ENCODE results near the gene SLC5A10. TPM values are rescaled to one million over a fixed set of nuclear protein-coding genes. Genes with fewer than 3 reads are reported as not detected.

SLC5A10 gene
- total RNA-seq, 2 experiments from 2014 or later = not detected

DNA sequence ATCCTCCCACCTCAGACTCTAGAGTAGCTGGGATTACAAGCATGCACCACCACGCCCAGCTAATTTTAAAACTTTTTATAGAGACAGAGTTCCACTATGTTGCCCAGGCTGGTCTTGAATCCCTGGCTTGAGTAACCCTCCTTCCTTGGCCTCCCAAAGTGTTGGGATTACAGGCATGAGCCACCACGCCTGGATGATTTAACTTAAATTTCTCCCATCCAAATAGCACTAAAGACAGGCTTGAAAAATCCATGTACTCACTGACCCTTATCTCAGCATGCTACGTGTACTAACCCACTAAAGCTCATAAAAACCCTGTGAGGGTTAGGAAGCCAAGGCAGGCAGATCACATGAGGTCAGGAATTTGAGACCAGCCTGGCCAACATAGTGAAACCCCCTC lies 4.6 kb downstream of the SLC5A10 start:
- Mint-ChIP-seq H3K27me3 (no peaks in the 10 kb centered on the region), H3K9me3 (no peaks in the 10 kb centered on the region), H3K4me1 (ENCODE audit: low read depth) (peaks cover 28% of the 10 kb centered on the region), H3K36me3 (ENCODE audit: low read depth) (peaks cover 1% of the 10 kb centered on the region), H3K27ac (no peak overlapping the region), H3K4me3 (no peak overlapping the region)
- no peak for ATAC-seq
- TF ChIP-seq, protein P1, sequence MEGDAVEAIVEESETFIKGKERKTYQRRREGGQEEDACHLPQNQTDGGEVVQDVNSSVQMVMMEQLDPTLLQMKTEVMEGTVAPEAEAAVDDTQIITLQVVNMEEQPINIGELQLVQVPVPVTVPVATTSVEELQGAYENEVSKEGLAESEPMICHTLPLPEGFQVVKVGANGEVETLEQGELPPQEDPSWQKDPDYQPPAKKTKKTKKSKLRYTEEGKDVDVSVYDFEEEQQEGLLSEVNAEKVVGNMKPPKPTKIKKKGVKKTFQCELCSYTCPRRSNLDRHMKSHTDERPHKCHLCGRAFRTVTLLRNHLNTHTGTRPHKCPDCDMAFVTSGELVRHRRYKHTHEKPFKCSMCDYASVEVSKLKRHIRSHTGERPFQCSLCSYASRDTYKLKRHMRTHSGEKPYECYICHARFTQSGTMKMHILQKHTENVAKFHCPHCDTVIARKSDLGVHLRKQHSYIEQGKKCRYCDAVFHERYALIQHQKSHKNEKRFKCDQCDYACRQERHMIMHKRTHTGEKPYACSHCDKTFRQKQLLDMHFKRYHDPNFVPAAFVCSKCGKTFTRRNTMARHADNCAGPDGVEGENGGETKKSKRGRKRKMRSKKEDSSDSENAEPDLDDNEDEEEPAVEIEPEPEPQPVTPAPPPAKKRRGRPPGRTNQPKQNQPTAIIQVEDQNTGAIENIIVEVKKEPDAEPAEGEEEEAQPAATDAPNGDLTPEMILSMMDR (IDR thresholded peaks at IDR 0.05) = no peak
- intact Hi-C loops (cut with micrococcal nuclease) = no loop called here
- no peak for DNase-seq
- POLR2A ChIA-PET = no interaction called here
- CTCF ChIA-PET = interaction anchor here (0.7 kb wide), 1 partner anchor 14 kb away, joined by 4 read pairs; no protein-coding TSS in a partner anchor

DNA sequence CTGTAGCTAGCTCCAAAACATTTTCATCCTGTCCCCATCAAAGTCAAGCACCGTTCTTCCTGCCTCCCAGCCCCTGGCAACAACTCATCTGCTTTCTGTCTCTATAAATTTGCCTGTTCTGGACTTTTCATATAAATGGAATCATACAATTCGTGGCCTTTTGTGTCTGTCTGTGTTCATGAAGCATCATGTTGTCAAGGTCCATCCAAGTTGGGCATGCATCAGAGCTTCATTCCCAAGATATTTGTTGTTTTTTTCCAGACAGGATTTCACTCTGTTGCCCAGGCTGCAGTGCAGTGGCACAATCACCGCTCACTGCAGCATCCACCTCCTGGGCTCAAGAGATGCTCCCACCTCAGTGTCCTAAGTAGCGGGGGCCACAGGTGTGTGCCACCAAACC lies 5.9 kb downstream of the SLC5A10 start:
- no peak for DNase-seq
- Mint-ChIP-seq H3K36me3 (ENCODE audit: low read depth) (peaks cover 1% of the 10 kb centered on the region), H3K27ac (no peak overlapping the region), H3K4me3 (no peak overlapping the region), H3K27me3 (no peaks in the 10 kb centered on the region), H3K9me3 (no peaks in the 10 kb centered on the region), H3K4me1 (ENCODE audit: low read depth) (peaks cover 38% of the 10 kb centered on the region)
- TF ChIP-seq, protein P1 (IDR thresholded peaks at IDR 0.05) = no peak
- intact Hi-C loops (cut with micrococcal nuclease) = no loop called here
- CTCF ChIA-PET = interaction anchor here (0.9 to 1.1 kb wide), 2 partner anchors 14 to 332 kb away, joined by 3 to 4 read pairs; no protein-coding TSS in a partner anchor
- ATAC-seq = no peak
- POLR2A ChIA-PET = no interaction called here

DNA sequence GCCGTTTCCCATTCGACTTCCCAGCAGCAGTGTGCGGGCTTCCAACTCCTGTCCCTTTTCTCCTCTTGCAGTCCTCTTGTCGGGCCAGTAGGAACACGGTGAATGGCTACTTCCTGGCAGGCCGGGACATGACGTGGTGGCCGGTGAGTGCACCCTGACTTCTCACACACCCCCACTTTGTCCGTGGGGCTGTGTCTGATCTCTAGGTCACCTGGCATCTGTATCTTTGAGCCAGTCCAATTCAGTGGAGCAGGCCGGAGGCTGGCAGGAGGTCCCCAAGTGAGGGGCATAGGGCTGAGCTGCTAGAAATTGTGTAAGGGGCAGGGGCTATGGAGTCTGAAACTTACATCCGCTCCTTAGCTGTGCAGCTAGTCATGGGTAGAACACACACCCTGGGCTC lies 6.6 kb downstream of the SLC5A10 start:
- ATAC-seq = no peak
- ChIA-PET POLR2A (interaction anchor here (0.9 kb wide), 1 partner anchor 10 kb away, joined by 3 read pairs; no protein-coding TSS in a partner anchor), CTCF (interaction anchor here (1.1 kb wide), 1 partner anchor 15 kb away, joined by 3 read pairs; no protein-coding TSS in a partner anchor)
- peaks cover 41% of the 10 kb centered on the region for H3K4me1 Mint-ChIP-seq (ENCODE audit: low read depth)
- no peak overlapping the region for H3K4me3 Mint-ChIP-seq
- H3K36me3 Mint-ChIP-seq (ENCODE audit: low read depth) = peaks cover 1% of the 10 kb centered on the region
- H3K9me3 Mint-ChIP-seq = no peaks in the 10 kb centered on the region
- intact Hi-C loops (cut with micrococcal nuclease) = no loop called here
- H3K27ac Mint-ChIP-seq = no peak overlapping the region
- DNase-seq = no peak
- no peaks in the 10 kb centered on the region for H3K27me3 Mint-ChIP-seq
- TF ChIP-seq, protein P1 (IDR thresholded peaks at IDR 0.05) = no peak

DNA sequence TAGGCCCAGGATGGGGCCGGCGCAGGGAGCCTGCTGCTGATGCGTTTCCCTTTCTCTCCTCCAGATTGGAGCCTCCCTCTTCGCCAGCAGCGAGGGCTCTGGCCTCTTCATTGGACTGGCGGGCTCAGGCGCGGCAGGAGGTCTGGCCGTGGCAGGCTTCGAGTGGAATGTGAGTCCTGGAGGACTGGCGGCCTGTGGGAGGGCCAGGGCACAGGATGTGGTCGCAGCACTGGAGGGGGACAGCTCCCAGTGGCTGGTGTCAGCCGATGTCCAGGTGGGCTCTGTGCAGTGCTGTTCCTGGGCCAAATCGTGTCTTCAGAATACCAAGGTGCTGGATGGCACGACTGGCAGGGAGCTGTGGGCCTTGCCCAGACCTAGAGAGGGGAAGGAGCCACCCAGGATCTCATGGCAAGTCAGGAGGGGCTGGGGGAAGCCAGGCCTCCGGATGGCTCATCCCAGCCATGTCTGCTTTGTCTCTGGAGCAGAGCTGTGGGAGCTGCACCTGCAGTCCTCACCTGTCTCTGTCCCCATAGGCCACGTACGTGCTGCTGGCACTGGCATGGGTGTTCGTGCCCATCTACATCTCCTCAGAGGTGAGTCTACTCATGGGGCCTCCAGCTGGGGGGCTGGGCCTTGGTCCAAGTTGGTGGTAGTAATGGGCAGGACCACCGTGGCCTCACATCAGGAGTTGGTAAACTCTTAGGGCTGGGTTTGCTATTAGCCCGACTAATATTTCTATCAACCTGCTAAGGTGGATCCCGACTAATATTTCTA lies 7.3 kb downstream of the SLC5A10 start:
- POLR2A ChIA-PET = interaction anchor here (0.9 kb wide), 1 partner anchor 10 kb away, joined by 3 read pairs; no protein-coding TSS in a partner anchor
- Mint-ChIP-seq H3K27me3 (no peaks in the 10 kb centered on the region), H3K27ac (no peak overlapping the region), H3K4me3 (no peak overlapping the region), H3K9me3 (no peaks in the 10 kb centered on the region), H3K4me1 (ENCODE audit: low read depth) (peaks cover 37% of the 10 kb centered on the region), H3K36me3 (ENCODE audit: low read depth) (peaks cover 1% of the 10 kb centered on the region)
- CTCF ChIA-PET = interaction anchor here (1.1 to 2.5 kb wide), 4 partner anchors 15 to 99 kb away, joined by 3 to 15 read pairs (median 11); no protein-coding TSS in a partner anchor
- intact Hi-C loops (cut with micrococcal nuclease) = no loop called here
- TF ChIP-seq, protein P1 (IDR thresholded peaks at IDR 0.05) = no peak
- ATAC-seq (no peak), DNase-seq (no peak)

DNA sequence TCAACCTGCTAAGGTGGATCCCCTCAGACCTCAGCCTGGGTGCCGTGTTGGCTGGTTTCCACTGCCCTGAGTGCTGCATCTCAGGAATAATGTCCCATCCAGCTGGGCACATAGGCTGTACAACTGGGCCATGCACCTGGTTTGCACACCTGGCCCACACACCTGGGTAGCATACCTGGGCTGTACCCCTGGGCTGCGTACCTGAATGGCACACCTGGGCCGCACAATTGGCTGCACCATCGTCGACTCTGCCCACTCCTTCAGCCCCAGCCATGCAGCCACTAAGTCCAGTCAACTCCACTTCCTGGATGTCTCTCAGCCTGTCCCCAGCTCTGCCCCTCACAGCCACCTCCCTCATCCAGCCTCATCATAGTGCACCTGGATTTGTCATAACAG lies 7.9 kb downstream of the SLC5A10 start:
- no peak overlapping the region for H3K4me3 Mint-ChIP-seq
- H3K27me3 Mint-ChIP-seq = no peaks in the 10 kb centered on the region
- H3K4me1 Mint-ChIP-seq (ENCODE audit: low read depth) = peaks cover 34% of the 10 kb centered on the region
- POLR2A ChIA-PET = interaction anchor here (2.0 kb wide), 1 partner anchor 63 kb away, joined by 6 read pairs; no protein-coding TSS in a partner anchor
- TF ChIP-seq, protein P1 (IDR thresholded peaks at IDR 0.05) = no peak
- no peak overlapping the region for H3K27ac Mint-ChIP-seq
- intact Hi-C loops (cut with micrococcal nuclease) = no loop called here
- CTCF ChIA-PET = interaction anchor here (1.5 to 2.5 kb wide), 8 partner anchors 8 to 100 kb away, joined by 4 to 15 read pairs (median 10); partner anchors contain the start of gene SLC5A10
- no peak for ATAC-seq
- peaks cover 1% of the 10 kb centered on the region for H3K36me3 Mint-ChIP-seq (ENCODE audit: low read depth)
- no peak for DNase-seq
- no peaks in the 10 kb centered on the region for H3K9me3 Mint-ChIP-seq

Measured in activated CD8-positive, alpha-beta T cell treated with anti-CD3 and anti-CD28 coated beads for 36 hours (primary cell).